HG03378 (cell line): ENCODE results near the gene NDOR1.
"Not testable (repeated sequence)": the region's sequence is repeated elsewhere in the genome, so short reads cannot be mapped to it uniquely, and the experiment has no call there.

Source experiments
- ATAC-seq: cut with Tn5 transposase; IDR thresholded peaks from one replicate; pipeline ENCODE4 v1.9.1; 2021; ENCODE audit warnings: mild to moderate bottlenecking, moderate library complexity; ENCODE audit not compliant: unreplicated experiment

NDOR1 gene

DNA sequence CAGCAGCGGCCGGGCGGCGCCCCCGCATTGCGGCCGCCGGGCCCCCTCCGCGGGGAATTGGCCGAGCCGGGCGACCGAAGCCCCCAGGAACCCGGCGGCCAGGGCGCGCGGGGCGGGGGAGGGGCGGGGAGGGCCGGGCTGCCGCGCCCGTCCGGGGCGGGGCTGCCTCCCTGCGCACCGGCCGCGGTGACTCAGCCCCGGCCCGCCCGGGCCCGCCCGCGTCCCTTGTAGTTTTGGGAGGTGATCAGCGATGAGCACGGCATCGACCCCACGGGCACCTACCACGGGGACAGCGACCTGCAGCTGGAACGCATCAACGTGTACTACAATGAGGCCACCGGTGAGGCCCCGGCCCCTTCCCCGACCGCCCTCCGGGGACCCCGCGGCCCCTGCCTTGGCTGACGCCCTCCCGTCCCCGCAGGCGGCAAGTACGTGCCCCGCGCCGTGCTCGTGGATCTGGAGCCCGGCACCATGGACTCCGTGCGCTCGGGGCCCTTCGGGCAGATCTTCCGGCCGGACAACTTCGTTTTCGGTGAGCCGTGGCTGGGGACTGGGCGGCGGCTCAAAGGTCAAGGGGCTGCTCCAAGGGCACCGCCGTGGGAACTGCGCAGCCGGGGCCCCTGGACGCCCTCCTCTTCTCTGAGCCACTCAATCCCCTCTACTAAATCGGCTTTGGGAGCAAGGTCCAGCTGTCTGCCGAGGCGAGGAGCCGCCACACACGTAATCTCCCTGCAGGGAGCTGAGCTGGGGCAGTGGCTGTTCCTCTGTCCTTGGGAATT is 36.2 kb downstream of the NDOR1 start:
- no peak for ATAC-seq

DNA sequence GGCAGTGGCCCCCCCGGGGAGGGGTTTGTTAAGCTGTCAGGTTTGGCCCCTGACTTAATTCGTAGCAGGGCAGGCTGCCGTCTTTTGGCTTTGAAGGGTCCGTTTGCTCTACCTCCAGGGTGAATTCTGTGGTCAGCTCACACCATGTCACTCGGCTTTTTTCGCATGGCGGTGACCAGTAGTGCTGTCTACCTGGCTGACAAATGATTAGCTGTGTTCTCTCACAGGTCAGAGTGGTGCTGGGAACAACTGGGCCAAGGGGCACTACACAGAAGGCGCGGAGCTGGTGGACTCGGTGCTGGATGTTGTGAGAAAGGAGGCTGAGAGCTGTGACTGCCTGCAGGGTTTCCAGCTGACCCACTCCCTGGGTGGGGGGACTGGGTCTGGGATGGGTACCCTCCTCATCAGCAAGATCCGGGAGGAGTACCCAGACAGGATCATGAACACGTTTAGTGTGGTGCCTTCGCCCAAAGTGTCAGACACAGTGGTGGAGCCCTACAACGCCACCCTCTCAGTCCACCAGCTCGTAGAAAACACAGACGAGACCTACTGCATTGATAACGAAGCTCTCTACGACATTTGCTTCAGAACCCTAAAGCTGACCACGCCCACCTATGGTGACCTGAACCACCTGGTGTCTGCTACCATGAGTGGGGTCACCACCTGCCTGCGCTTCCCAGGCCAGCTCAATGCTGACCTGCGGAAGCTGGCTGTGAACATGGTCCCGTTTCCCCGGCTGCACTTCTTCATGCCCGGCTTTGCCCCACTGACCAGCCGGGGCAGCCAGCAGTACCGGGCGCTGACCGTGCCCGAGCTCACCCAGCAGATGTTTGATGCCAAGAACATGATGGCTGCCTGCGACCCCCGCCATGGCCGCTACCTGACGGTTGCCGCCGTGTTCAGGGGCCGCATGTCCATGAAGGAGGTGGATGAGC is 37.0 kb downstream of the NDOR1 start:
- no peak for ATAC-seq

DNA sequence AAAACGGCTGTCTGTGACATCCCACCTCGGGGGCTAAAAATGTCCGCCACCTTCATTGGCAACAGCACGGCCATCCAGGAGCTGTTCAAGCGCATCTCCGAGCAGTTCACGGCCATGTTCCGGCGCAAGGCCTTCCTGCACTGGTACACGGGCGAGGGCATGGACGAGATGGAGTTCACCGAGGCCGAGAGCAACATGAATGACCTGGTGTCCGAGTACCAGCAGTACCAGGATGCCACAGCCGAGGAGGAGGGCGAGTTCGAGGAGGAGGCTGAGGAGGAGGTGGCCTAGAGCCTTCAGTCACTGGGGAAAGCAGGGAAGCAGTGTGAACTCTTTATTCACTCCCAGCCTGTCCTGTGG is 37.7 kb downstream of the NDOR1 start:
- ATAC-seq = not testable (repeated sequence)

DNA sequence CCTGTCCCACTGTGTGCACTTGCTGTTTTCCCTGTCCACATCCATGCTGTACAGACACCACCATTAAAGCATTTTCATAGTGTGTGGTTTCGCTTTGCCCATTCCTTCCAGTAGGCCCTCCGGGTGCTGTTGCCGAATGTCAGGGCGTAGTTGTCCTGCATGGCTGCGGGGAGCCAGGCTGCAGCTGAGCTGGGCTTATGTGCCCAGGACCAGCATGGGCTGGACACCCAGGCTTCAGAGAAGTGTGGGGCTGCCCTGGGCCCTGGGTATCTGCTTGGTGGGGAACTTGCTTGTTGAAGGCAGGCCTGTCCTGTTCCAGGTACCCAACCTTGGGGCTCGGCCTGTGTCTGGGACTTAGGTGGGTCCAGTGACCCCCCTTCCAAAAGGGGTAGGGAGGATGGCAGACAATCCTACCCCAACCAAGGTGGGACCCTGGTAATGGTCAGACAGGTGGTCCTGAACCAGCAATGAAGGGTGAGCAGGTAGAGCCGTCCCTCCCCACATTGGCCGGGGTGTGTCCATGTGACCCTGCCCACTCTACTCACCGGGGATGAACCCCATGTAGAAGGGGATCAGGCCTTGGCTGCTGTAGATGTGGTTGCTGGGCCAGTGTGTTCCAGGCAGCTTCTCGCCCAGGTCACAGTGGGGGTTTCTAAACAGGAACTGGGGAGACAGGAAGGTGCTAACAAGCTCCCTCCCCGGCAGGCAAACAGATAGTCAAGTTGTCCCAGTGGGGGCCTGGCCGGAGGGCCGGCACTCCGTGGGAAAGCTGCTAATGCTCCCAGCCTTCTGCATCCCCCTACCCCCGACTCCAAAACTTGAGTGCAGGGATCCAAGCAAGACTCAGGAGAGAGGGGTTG is 38.4 kb downstream of the NDOR1 start:
- ATAC-seq = no peak

DNA sequence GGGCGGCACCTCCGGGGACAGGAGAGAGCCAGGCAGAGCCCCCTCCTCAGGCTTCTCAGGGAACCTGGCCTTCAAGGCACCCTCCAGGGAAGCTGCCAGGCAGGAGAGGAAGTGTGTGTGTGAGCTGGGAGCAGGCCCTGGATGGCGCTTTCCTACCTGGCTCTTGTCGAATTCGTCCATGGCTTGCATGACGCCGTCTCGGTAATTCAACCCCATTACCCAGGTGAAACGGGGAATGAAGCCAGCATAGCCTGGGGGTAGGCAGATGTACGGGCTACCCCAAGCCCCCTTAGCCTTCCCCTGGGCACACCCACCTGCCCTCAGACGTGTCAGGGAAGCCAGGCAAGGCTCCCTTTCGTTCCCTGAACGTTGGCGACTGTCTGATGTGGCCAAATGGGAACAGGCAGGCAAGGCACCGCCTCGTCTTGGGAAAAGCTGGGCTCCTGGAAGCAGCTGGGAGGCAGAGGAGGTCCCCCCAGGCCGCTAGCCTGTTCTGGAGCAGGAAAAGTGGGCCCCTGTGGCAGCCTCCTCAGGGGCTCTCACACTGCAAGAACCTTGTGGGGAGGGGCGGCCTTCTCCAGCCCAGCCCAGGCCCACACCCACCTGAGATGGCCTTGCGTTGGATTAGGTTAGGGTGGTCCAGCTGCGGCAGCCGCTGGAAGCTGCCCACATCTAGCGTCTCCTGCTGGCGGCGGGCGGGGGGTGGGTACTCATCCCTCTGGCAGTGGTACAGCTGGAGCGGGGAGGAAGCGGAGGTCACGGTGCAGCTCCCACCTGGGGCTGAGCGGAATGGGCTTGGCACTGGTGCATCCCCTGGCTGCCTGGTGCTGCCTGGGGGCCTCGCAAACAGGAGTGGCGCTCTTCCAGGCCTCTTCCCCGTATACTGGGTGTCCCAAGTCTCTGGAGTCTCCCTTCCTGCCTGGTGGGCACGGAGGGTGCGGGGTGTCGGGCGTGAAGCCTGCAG is 39.3 kb downstream of the NDOR1 start:
- no peak for ATAC-seq

GRCh38 chr9:137245450-137246421 is 40.2 kb downstream of the NDOR1 start:
- no peak for ATAC-seq

DNA sequence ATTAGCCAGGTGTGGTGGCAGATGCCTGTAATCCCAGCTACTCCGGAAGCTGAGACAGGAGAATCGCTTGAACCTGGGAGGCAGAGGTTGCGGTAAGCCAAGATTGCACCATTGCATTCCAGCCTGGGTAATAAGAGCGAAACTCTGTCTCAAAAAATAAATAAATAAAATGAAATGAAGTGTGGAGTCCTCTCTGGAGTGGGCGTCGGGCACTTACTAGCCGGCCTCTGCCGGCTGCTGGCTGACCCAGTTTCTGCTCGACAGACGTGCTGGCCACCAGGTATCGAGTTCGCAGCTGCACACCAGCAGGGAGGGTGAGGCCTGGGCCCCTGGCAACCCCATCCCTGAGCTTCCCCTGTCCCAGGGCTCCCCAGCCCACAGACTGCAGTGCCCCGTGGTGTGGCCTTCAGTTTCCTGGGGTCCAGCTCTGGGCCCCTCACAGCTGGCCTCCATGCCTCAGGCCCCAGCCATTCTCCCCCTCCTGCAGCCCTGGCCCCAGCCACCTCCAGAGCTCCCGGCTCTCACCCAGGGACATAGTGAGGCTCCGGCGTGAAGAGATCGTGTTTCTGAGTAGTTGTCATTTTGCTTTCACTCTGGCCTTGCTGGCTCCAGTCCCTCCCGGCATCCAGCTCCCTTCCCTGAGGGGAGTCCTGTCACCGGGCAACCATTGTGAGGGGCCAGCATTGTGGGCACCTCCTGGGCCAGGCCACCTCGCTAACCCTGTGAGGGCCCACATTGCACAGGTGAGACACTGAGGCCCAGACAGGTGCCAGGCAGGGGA is 41.8 kb downstream of the NDOR1 start:
- no peak for ATAC-seq

- no peak for ATAC-seq
Observed at GRCh38 chr9:137247916-137248175, 42.3 kb downstream of the NDOR1 start.

GRCh38 chr9:137250329-137251193 is 45.1 kb downstream of the NDOR1 start:
- ATAC-seq = no peak

- ATAC-seq = no peak
Observed at GRCh38 chr9:137251194-137251461, 45.6 kb downstream of the NDOR1 start, which contains the start of gene STPG3. Gene STPG3, plus strand, starts transcription at chr9:137251286. Its CDS starts 1 bp downstream, at chr9:137251287.

DNA sequence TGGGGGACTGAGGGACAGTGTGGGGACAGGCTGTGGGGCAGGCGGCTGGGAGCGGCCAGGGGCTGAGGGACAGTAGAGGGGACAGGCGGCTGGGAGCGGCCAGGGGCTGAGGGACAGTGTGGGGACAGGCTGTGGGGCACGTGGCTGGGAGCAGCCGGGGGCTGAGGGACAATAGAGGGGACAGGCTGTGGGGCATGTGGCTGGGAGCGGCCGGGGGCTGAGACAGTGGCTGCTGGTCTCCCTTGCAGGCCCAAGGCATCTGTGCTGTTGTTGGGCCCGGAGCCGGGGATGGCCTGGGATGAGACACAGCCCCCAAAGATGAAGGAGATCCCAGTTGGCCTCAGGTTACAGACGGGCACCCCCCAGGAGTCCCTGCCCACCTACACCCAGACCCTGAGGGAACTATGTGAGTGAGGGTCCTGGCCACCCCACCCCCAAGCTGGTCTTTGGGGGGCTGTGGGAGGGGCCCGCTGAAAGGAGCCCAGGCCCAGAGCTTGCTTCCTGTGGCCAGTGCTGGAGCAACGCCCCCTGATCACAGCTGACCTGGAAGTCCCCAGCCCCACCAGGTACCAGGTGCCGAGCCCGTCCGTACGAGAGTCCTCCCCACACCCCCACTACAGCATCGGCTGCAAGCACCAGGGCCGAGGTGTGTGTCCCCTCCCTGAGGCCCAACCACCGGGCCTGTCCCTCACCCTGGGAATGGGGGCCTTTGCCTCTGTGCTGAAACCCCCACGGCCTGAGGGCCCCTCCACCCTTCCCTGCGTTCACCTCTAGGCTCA is 46.2 kb downstream of the NDOR1 start:
- no peak for ATAC-seq

- ATAC-seq = no peak
Observed at GRCh38 chr9:137252555-137253506, 47.3 kb downstream of the NDOR1 start.

DNA sequence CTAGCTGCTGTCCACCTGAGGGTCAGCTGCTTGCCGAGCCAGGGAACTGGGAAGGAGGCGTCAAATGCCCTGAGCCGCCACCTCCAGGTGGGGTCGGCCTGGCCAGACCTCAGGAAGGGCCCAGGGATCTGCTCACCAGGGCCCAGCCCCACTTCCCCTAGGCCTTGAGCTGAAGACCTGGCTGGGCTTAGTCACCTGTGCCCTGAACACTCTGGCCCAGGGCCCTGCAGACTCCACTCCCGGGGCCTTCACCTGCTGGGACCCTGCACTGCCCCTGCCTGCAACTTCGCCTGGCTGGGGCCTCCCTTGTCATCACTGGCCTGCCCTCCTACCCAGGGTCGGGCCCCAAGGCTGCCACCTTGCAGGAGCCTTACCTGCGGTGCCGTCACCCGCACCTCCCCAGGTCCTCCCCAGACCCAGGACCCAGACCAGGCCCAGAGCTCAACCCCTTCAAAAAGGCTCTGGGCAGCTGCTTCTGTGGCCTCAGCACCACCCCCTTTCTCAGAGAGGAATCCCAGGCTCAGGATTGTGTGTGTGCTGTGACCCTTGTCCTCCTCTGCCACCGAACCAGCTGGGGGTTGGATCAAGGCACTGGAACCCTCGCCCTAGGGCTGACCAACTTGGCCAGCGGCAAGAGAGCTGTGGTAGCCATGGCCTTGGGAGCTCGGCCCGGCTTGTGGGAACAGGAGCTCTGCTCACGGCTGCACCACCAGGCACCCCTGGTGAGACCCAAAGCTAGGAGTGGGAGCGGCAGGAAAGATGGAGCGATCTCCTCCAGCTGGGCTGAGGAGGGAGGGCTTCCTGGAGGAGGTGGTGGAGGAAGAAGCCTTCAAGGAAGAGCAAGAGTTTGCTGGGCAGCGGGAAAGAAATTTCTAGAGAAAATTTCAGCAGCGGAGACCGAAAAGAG is 48.5 kb downstream of the NDOR1 start:
- ATAC-seq = no peak

DNA sequence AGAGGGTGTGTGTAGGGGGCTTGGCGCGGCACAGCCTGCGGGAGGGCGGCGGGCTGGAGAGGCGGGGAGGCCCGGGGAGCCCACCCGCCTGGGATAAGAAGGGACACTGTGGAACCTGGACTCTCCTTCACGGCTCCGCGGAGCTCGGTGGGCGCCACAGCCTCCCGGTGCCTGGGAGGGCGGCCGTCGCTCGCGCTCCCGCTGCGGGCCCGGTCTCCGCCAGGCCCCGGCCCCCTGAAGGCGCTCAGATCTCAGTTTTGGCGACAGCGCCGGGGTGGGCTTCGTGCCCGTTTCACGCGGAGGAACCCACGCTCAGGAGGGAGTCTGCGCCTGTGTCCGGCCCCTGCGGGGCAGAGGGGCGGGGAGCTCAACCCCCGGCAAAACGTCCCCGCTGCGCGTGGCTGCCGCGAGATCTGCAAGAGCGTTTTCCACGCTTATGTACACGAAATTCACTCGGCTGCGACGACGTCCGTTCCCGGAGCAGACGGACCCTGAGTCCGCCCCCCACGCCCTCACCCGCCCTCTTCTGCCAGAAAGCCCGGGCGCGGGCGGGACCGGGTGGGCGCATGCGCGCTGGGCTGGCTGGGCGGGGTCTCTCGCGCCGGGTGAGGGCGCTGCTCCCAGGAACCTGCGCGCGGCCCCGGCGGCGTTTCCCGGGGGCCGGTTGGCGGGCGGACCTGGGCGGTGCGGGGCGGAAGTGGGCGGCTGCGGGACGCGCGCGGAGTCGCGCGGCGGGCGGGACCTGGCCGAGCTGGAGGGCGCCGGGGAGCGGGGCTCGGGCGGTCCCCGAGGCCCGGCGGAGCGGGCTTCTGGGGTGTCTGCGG is 49.3 kb downstream of the NDOR1 start, which contains the start of gene NELFB:
Gene NELFB, plus strand, starts transcription at position 704 of the 824 bp plus-strand sequence.
- peak; percentile 40 for ATAC-seq
